ENCODE measurements around the gene DUS1L. TPM values are rescaled to one million over a fixed set of nuclear protein-coding genes. Genes with fewer than 3 reads are reported as not detected.

DUS1L gene
- total RNA-seq, 1 experiment from 2014 or later: 176 TPM

DNA sequence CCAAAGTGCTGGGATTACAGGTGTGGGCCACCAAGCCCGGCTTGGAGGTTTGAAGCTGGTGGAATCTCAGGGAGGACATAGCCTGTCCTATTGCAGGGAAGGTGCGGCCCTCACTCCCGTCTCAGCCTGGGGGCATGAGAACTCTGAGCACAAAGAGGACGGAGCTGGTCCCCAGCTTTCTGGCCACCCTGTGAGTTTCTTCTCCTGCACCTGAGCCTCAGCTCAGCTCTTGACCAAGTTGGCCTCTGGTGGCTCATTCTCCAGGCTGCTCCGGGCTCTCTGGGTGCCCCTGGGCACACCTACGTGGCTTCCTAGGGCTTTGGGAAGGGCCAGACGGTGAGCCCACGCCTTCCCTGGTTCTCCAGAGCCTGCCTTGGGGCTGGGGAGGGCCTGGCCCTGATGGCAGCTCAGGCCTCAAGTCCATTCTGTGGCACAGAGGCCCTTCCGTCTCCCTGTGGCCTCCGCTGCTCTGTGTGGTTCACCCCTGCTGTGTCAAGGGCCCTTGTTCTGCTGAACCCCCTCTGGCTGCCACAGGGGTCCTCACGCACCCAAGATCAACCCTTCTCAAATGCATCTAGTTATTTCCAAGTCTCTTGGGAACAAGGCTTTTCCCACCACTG lies 39.3 kb upstream of the DUS1L start:
- TF ChIP-seq JUND (IDR thresholded peaks at IDR 0.05) (no peak), YY1 (IDR thresholded peaks at IDR 0.05; ENCODE audit: extremely low read depth, insufficient replicate concordance, low read depth, low read length) (no peak), ZNF274 (IDR thresholded peaks at IDR 0.05; ENCODE audit: low read depth, low read length) (no peak), SRF (IDR thresholded peaks at IDR 0.05; ENCODE audit: low read depth) (no peak), RAD21 (IDR thresholded peaks at IDR 0.05; ENCODE audit: low read depth) (no peak), SIN3A (IDR thresholded peaks at IDR 0.05; ENCODE audit: low read depth) (no peak), SP1 (IDR thresholded peaks at IDR 0.05; ENCODE audit: low read depth) (no peak), CBX3 (IDR thresholded peaks at IDR 0.05; ENCODE audit: low read depth) (no peak), EGR1 (IDR thresholded peaks at IDR 0.05; ENCODE audit: low read depth) (no peak)
- TF ChIP-seq, protein P1, sequence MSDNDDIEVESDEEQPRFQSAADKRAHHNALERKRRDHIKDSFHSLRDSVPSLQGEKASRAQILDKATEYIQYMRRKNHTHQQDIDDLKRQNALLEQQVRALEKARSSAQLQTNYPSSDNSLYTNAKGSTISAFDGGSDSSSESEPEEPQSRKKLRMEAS (IDR thresholded peaks at IDR 0.05): no peak
- TF ChIP-seq, protein P2, sequence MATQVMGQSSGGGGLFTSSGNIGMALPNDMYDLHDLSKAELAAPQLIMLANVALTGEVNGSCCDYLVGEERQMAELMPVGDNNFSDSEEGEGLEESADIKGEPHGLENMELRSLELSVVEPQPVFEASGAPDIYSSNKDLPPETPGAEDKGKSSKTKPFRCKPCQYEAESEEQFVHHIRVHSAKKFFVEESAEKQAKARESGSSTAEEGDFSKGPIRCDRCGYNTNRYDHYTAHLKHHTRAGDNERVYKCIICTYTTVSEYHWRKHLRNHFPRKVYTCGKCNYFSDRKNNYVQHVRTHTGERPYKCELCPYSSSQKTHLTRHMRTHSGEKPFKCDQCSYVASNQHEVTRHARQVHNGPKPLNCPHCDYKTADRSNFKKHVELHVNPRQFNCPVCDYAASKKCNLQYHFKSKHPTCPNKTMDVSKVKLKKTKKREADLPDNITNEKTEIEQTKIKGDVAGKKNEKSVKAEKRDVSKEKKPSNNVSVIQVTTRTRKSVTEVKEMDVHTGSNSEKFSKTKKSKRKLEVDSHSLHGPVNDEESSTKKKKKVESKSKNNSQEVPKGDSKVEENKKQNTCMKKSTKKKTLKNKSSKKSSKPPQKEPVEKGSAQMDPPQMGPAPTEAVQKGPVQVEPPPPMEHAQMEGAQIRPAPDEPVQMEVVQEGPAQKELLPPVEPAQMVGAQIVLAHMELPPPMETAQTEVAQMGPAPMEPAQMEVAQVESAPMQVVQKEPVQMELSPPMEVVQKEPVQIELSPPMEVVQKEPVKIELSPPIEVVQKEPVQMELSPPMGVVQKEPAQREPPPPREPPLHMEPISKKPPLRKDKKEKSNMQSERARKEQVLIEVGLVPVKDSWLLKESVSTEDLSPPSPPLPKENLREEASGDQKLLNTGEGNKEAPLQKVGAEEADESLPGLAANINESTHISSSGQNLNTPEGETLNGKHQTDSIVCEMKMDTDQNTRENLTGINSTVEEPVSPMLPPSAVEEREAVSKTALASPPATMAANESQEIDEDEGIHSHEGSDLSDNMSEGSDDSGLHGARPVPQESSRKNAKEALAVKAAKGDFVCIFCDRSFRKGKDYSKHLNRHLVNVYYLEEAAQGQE (IDR thresholded peaks at IDR 0.05; ENCODE audit: low read depth): no peak
- Histone ChIP-seq H2AFZ (ENCODE audit: low read depth, low read length, poor library complexity, severe bottlenecking) (no peak overlapping the region), H3K4me2 (ENCODE audit: low read length) (peak overlapping the region; percentile 93), H3K9me2 (ENCODE audit: insufficient read depth) (no peaks in the 10 kb centered on the region), H3K9me3 (ENCODE audit: control insufficient read depth in 1 of 2, insufficient read depth in 1 of 2, low read depth in 1 of 2, low read length in 2 of 2) (no peaks in the 10 kb centered on the region), H3K27ac (ENCODE audit: low read depth, low read length) (peak overlapping the region; percentile 94), H3K36me3 (ENCODE audit: control insufficient read depth in 1 of 2, insufficient read depth in 2 of 2, low read length in 2 of 2) (peaks cover 0 to 18% of the 10 kb centered on the region in 2 experiments; a peak in 1 of 4 replicates), H3K27me3 (ENCODE audit: insufficient read depth, low read length) (no peaks in the 10 kb centered on the region), H3K79me2 (ENCODE audit: insufficient read depth, low read length) (peaks cover 11% of the 10 kb centered on the region; the same call in 1 of the 2 replicates), H3K4me3 (replicated peaks in 1 of 2; ENCODE audit: low read depth in 1 of 2, low read length in 2 of 2) (peak overlapping the region; percentile 68 to 70), H3K4me1 (ENCODE audit: control insufficient read depth in 1 of 2, insufficient read depth in 2 of 2, low read length in 2 of 2) (peaks cover 38 to 53% of the 10 kb centered on the region in 2 experiments), H4K20me1 (ENCODE audit: insufficient read depth) (no peaks in the 10 kb centered on the region), H3K9ac (ENCODE audit: low read length) (peak overlapping the region; percentile 78)
- BruUV-seq (replicated peaks): no TSS peak
- ChIA-PET RAD21 (ENCODE audit: low non-redundant PET in 1 of 2, low total read pairs in 2 of 2, uncharacterized antibody in 2 of 2, unreplicated experiment in 2 of 2) (interaction anchor here in 1 of 2 experiments (1.1 kb wide), 1 partner anchor 48 kb away, joined by 3 read pairs; no protein-coding TSS in a partner anchor), CTCF (interaction anchor here (0.6 to 1.8 kb wide), 2 partner anchors 39 to 74 kb away, joined by 3 to 15 read pairs; partner anchors contain the start of gene RAC3), POLR2A (no interaction called here)
- ATAC-seq: no peak
- intact Hi-C loops (cut with micrococcal nuclease): loop anchor here (5.0 kb wide), 1 partner anchor 37 kb away; no protein-coding TSS in a partner anchor
- no peak for DNase-seq (ENCODE audit: low read depth, low spot score)
